ENCODE results near the gene ARMC12.

ARMC12 gene

DNA sequence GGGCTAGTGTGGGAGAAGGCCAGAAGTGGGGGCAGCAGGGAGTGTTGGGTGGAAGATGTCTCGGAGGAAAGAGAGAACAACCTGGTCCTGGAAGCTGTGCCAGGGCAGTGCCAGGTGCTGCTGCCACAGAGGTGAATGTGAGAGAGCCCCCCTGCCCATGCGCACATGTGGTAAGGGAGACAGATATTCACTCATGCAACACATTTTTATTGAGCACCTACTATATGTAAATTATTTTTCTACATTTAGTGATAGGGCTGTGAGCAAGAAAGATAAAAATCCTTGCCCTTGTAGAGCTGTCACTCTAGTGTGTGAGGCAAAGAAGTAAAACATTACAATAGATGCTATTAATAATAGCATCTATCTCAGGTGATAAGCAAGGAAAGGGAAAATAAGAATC, 44.5 kb downstream of the ARMC12 start:
- Histone ChIP-seq H3K4me3 (ENCODE audit: low read length) (no peak overlapping the region), H3K9ac (ENCODE audit: low read length) (no peak overlapping the region), H3K9me3 (ENCODE audit: control insufficient read depth, low read length) (no peaks in the 10 kb centered on the region), H3K4me1 (ENCODE audit: control insufficient read depth, insufficient read depth, low read length) (no peaks in the 10 kb centered on the region), H3K36me3 (ENCODE audit: control insufficient read depth, insufficient read depth, low read length, severe bottlenecking) (no peaks in the 10 kb centered on the region), H3K27me3 (replicated peaks; ENCODE audit: control insufficient read depth, insufficient read depth, low read length) (peaks cover 39% of the 10 kb centered on the region)
- DNase-seq (ENCODE audit: low read depth), result no peak

GRCh38 chr6:35782424-35782823, 45.6 kb downstream of the ARMC12 start:
- Histone ChIP-seq H3K9ac (ENCODE audit: low read length) (no peak overlapping the region), H3K27me3 (replicated peaks; ENCODE audit: control insufficient read depth, insufficient read depth, low read length) (peaks cover 45% of the 10 kb centered on the region), H3K9me3 (ENCODE audit: control insufficient read depth, low read length) (no peaks in the 10 kb centered on the region), H3K36me3 (ENCODE audit: control insufficient read depth, insufficient read depth, low read length, severe bottlenecking) (no peaks in the 10 kb centered on the region), H3K4me1 (ENCODE audit: control insufficient read depth, insufficient read depth, low read length) (no peaks in the 10 kb centered on the region), H3K4me3 (ENCODE audit: low read length) (no peak overlapping the region)
- no peak for DNase-seq (ENCODE audit: low read depth)

GRCh38 chr6:35784200-35784599, 47.4 kb downstream of the ARMC12 start:
- DNase-seq (ENCODE audit: low read depth), result no peak
- peaks cover 51% of the 10 kb centered on the region for H3K27me3 ChIP-seq (replicated peaks; ENCODE audit: control insufficient read depth, insufficient read depth, low read length)
- no peak overlapping the region for H3K4me3 ChIP-seq (ENCODE audit: low read length)
- H3K9me3 ChIP-seq (ENCODE audit: control insufficient read depth, low read length), result no peaks in the 10 kb centered on the region
- H3K9ac ChIP-seq (ENCODE audit: low read length), result no peak overlapping the region
- H3K4me1 ChIP-seq (ENCODE audit: control insufficient read depth, insufficient read depth, low read length), result no peaks in the 10 kb centered on the region
- H3K36me3 ChIP-seq (ENCODE audit: control insufficient read depth, insufficient read depth, low read length, severe bottlenecking), result no peaks in the 10 kb centered on the region

DNA sequence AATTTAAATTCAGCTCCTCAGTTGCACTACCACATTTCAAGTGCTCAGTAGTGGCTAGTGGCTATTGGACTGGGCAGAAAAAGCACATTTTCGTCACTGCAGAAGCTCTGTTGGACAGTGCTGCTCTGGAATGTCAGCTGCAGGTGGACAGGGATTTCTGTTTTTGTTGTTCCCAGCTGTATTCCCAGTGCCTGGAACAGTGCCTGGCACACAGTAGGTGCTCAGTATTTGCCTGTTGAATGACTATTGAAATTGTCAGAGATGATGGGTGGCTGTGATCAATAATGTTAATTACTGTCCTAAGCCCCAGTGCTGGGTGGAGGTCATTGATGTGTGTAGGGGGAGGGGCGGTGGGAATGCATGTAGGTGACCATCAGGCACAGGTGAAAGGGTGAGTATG, 49.4 kb downstream of the ARMC12 start:
- Histone ChIP-seq H3K9me3 (ENCODE audit: control insufficient read depth, low read length) (no peaks in the 10 kb centered on the region), H3K36me3 (ENCODE audit: control insufficient read depth, insufficient read depth, low read length, severe bottlenecking) (no peaks in the 10 kb centered on the region), H3K4me3 (ENCODE audit: low read length) (no peak overlapping the region), H3K27me3 (replicated peaks; ENCODE audit: control insufficient read depth, insufficient read depth, low read length) (peaks cover 56% of the 10 kb centered on the region), H3K4me1 (ENCODE audit: control insufficient read depth, insufficient read depth, low read length) (no peaks in the 10 kb centered on the region), H3K9ac (ENCODE audit: low read length) (no peak overlapping the region)
- no peak for DNase-seq (ENCODE audit: low read depth)

DNA sequence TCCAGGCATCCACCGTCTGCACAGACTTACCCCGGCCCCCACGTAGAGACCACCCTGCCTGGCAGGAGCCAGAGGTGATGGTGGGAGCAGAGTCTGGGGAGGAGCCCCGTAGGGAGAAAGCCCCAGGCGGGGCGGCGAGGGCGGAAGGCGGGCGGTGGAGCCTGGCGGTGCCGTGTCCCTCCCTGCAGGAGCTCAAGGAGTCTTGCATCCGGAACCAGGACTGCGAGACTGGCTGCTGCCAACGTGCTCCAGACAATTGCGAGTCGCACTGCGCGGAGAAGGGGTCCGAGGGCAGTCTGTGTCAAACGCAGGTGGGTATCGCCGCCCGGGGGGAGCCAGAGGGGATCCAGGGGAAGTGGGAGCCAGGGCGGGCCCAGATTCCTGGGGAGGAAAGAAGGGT, 50.0 kb downstream of the ARMC12 start:
- H3K9ac ChIP-seq (ENCODE audit: low read length), result no peak overlapping the region
- H3K27me3 ChIP-seq (replicated peaks; ENCODE audit: control insufficient read depth, insufficient read depth, low read length), result peaks cover 55% of the 10 kb centered on the region
- no peak for DNase-seq (ENCODE audit: low read depth)

DNA sequence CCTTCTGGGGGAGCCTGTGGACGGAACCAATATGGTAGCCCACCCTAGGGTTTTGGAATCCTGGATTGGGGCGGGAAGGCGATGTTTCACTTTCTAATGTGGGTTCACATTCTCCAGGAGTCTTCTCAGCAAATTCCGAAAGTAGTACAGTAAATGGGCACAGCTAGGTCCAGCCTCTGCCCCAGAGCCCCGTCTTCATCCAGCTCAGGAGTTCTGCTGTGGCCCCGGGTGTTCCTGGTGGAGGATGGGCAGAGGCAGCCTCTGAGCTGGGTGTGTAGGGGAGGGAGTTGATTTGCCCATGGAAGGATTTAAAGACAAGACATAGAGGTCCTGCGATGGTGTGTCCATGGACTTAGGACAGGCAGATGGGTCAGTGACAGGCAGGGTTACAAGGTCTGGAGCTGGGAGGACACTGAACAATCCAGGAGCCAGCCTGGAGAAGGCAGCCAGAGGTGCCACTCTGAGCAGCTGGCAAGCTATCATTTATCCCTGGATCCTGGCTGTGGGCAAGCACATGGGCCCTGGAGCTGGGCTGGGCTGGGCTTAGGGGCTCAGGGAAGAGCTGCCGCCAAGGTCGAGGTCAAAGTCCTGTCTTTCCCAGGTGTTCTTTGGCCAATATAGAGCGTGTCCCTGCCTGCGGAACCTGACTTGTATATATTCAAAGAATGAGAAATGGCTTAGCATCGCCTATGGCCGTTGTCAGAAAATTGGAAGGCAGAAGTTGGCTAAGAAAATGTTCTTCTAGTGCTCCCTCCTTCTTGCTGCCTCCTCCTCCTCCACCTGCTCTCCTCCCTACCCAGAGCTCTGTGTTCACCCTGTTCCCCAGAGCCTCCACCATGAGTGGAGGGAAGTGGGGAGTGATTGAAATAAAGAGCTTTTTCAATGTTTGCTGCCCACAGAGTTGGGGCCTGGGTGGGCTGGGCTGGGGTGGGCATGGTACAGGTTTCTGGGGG, 50.7 kb downstream of the ARMC12 start:
- Histone ChIP-seq H3K27me3 (replicated peaks; ENCODE audit: control insufficient read depth, insufficient read depth, low read length) (peaks cover 59% of the 10 kb centered on the region), H3K36me3 (ENCODE audit: control insufficient read depth, insufficient read depth, low read length, severe bottlenecking) (no peaks in the 10 kb centered on the region), H3K9ac (ENCODE audit: low read length) (no peak overlapping the region), H3K9me3 (ENCODE audit: control insufficient read depth, low read length) (no peaks in the 10 kb centered on the region), H3K4me1 (ENCODE audit: control insufficient read depth, insufficient read depth, low read length) (no peaks in the 10 kb centered on the region), H3K4me3 (ENCODE audit: low read length) (no peak overlapping the region)
- DNase-seq (ENCODE audit: low read depth), result no peak

More for the DNA sequence above, 50.0 kb downstream of the ARMC12 start:
- H3K4me3 ChIP-seq (ENCODE audit: low read length), result no peak overlapping the region
- no peaks in the 10 kb centered on the region for H3K9me3 ChIP-seq (ENCODE audit: control insufficient read depth, low read length)
- no peaks in the 10 kb centered on the region for H3K36me3 ChIP-seq (ENCODE audit: control insufficient read depth, insufficient read depth, low read length, severe bottlenecking)
- H3K4me1 ChIP-seq (ENCODE audit: control insufficient read depth, insufficient read depth, low read length), result no peaks in the 10 kb centered on the region

- Histone ChIP-seq H3K36me3 (ENCODE audit: control insufficient read depth, insufficient read depth, low read length, severe bottlenecking) (no peaks in the 10 kb centered on the region), H3K4me1 (ENCODE audit: control insufficient read depth, insufficient read depth, low read length) (no peaks in the 10 kb centered on the region), H3K9me3 (ENCODE audit: control insufficient read depth, low read length) (no peaks in the 10 kb centered on the region), H3K27me3 (replicated peaks; ENCODE audit: control insufficient read depth, insufficient read depth, low read length) (peaks cover 63% of the 10 kb centered on the region), H3K4me3 (ENCODE audit: low read length) (no peak overlapping the region), H3K9ac (ENCODE audit: low read length) (no peak overlapping the region)
- DNase-seq (ENCODE audit: low read depth), result no peak
These were observed 51.7 kb downstream of the ARMC12 start for GRCh38 chr6:35788423-35788982.

DNA sequence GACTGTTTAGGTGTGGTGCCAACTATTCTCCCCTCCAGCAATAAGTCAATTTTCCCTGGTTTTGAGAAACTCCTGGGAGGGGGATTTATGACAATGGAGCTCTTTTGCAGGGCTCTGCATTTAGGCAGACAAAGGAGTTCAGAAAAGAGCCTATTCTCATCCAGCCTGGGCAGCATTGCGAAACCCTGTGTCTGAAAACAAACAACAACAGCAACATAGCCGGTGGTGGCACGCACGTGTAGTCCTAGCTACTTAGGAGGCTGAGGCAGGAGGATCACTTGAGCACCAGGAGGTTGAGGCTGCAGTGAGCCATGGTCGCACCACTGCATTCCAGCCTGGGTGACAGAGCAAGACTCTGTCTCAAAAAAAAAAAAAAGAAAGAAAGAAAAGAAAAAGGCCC, 53.9 kb downstream of the ARMC12 start:
- Histone ChIP-seq H3K36me3 (ENCODE audit: control insufficient read depth, insufficient read depth, low read length, severe bottlenecking) (no peaks in the 10 kb centered on the region), H3K9ac (ENCODE audit: low read length) (no peak overlapping the region), H3K9me3 (ENCODE audit: control insufficient read depth, low read length) (no peaks in the 10 kb centered on the region), H3K27me3 (replicated peaks; ENCODE audit: control insufficient read depth, insufficient read depth, low read length) (peaks cover 57% of the 10 kb centered on the region), H3K4me3 (ENCODE audit: low read length) (no peak overlapping the region), H3K4me1 (ENCODE audit: control insufficient read depth, insufficient read depth, low read length) (no peaks in the 10 kb centered on the region)
- DNase-seq (ENCODE audit: low read depth), result no peak

GRCh38 chr6:35794536-35795452, 58.0 kb downstream of the ARMC12 start:
- Histone ChIP-seq H3K4me3 (ENCODE audit: low read length) (no peak overlapping the region), H3K36me3 (ENCODE audit: control insufficient read depth, insufficient read depth, low read length, severe bottlenecking) (no peaks in the 10 kb centered on the region), H3K9ac (ENCODE audit: low read length) (no peak overlapping the region), H3K4me1 (ENCODE audit: control insufficient read depth, insufficient read depth, low read length) (no peaks in the 10 kb centered on the region), H3K9me3 (ENCODE audit: control insufficient read depth, low read length) (no peaks in the 10 kb centered on the region), H3K27me3 (replicated peaks; ENCODE audit: control insufficient read depth, insufficient read depth, low read length) (peaks cover 50% of the 10 kb centered on the region)
- no peak for DNase-seq (ENCODE audit: low read depth)

DNA sequence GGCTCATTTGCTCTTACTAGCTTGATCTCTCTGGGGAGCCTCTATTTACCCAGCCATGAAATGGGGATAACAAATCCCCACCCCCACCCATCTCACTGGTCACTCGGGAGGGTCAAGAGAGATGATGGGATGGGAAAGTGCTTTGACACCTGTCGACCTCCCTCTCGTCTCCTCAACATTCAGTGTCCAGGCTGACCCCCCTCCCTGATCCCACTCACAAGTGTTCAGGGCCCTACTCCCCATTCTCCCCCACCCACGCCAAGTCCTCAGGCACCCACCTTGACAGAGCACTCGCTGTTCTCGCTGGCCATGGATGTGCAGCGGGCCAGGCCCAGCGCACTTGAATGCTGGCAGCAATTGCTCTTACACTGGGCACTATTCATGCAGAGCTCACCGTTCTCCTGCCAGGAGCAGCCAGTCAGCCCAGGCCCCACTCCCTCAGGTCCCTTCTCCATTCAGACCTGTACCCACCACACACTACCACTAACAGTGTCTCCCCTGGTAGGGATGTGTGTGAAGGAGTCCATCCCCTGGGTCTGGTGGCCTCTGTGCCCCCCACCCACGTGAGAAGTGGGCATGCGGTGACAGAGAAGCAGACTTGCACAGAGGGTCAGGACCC, 58.7 kb downstream of the ARMC12 start:
- no peak for DNase-seq (ENCODE audit: low read depth)
- H3K36me3 ChIP-seq (ENCODE audit: control insufficient read depth, insufficient read depth, low read length, severe bottlenecking), result no peaks in the 10 kb centered on the region

More for the DNA sequence above, 58.7 kb downstream of the ARMC12 start:
- Histone ChIP-seq H3K9me3 (ENCODE audit: control insufficient read depth, low read length) (no peaks in the 10 kb centered on the region), H3K9ac (ENCODE audit: low read length) (no peak overlapping the region), H3K4me3 (ENCODE audit: low read length) (no peak overlapping the region), H3K27me3 (replicated peaks; ENCODE audit: control insufficient read depth, insufficient read depth, low read length) (peaks cover 43% of the 10 kb centered on the region), H3K4me1 (ENCODE audit: control insufficient read depth, insufficient read depth, low read length) (no peaks in the 10 kb centered on the region)

All from adipocyte (in vitro differentiated cells).